GM19099 (cell line): ENCODE measurements around the gene SLC1A5.

Experiments
- POLR2A ChIP-seq: IDR thresholded peaks from 3 replicates; pipeline ENCODE4 v1.6.1; 2011; ENCODE audit warnings: low read depth; ENCODE audit not compliant: insufficient read length; ENCODE audit errors: extremely low read depth

SLC1A5 gene

DNA sequence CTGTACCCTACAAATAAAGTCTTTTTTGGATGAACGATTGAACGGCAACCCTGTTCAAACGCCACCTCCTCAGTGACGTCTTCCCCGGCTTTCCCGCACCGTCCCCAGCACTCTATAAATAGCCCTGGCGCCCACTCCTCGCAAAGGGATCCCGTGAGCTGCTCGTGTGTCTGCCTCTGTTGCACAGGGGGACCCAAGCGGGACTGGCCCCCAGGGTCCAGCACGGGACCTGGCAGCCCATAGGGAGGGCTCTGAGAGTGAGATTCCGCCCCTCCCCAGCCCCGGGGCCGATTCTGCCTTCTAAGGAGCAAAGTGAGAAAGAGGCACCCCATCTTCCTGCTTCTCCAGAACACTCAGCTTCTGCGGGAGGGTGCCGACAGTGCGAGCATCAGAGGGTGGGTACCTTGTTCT lies 50.6 kb downstream of the SLC1A5 start:
- no peak for TF ChIP-seq POLR2A

DNA sequence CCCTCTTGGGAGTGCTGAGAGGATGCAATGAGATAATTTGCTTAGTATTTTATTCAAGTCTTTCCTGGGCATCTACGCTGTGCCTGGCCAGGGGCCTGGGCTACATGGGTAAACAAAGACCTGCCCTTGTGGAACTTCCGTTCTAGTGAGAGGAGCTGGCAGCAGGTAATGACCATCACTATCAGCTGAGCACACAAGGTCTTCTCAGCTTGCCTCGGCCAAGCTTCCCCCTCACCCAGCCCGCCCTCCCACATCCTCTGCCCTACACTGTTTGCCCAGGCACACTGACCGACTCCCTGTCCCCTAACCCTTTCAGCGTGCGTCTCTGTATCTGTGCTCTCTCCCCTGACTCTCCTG lies 51.1 kb downstream of the SLC1A5 start:
- TF ChIP-seq POLR2A = no peak

GRCh38 chr19:46736531-46737297 lies 51.7 kb downstream of the SLC1A5 start:
- TF ChIP-seq POLR2A = no peak

- TF ChIP-seq POLR2A = no peak
Observed at GRCh38 chr19:46733690-46734292, 54.6 kb downstream of the SLC1A5 start.

DNA sequence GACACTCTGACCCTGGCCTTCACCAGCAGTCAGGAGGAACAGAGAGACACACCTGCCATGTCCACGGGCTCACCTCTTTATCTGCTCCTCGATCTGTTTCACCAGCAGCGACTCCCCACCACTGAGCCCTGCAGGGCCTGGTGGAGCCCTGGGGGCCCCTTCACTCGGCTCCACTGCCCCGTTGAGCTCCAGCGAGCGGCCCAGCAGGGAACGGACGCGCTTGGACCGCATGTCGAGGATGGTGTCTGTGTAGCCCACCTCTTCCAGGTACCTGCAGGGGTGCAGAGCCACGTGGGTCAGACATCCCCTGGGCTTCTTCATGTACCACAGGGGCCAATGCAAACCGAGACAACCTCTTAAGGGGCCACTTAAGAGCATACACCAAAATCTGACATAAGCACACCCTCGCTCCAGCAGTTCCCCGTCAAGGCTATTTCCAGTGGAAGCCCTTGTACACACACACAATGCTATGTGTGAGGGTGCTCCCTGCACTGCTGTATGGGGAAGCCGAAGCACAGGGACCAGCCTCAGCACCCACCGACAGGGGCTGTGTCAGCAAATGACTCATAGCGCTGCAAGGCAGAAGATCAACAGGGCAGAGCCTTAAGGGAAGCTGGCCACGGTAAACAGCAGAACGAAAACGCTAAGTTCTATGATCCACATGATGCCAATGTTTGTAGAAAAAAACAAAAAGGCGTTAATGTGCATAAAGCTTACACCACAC lies 55.3 kb downstream of the SLC1A5 start:
- TF ChIP-seq POLR2A = no peak

GRCh38 chr19:46732172-46732938 lies 56.0 kb downstream of the SLC1A5 start:
- TF ChIP-seq POLR2A = no peak

- no peak for TF ChIP-seq POLR2A
Observed at GRCh38 chr19:46731584-46731983, 56.8 kb downstream of the SLC1A5 start.

DNA sequence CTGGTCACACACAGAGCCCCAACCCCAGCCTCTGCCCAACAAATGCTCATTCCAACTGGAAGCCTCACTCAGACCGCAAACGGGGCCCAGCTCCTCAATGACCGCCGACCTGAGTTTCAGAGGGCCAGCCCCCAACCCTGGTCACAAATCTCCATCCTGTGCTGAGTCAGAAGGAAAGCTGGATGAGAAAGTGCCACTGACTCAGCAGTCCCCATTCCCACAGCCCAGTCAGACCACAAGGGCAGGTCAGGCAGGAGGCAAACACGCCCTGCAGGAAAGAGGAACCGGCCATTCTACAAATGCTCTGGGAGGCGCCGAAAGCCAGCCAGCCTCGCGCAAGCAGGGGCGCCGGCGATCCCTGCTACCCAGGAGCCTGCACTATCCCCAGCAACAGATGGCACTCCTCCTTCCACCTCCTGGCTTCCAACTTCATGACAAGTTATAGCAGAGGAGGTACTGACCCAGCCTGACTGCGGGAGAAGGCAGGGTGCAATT lies 57.3 kb downstream of the SLC1A5 start:
- TF ChIP-seq POLR2A = no peak

GRCh38 chr19:46730595-46730994 lies 57.8 kb downstream of the SLC1A5 start:
- no peak for TF ChIP-seq POLR2A

- no peak for TF ChIP-seq POLR2A
Observed at GRCh38 chr19:46730187-46730586, 58.2 kb downstream of the SLC1A5 start.

DNA sequence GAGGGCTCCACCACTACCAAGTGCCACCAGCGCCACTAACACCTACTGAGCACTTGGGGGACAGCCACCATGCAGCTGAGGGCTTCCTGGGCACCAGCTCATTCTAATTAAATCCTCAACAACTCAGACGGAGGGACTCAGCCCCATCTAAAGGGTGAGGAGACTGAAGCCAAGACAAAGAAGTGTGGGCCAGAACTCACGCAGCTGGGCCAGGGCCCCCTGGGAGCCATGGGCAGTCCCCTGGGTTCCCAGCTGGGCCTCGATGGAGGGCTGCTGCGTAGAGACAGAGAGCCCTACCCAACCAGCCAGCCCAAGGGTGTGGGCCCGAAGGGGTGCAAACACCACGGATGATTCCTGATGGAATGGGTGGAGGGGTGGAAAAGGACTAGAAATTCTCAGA lies 58.7 kb downstream of the SLC1A5 start:
- no peak for TF ChIP-seq POLR2A

- no peak for TF ChIP-seq POLR2A
Observed at GRCh38 chr19:46728693-46729339, 59.6 kb downstream of the SLC1A5 start.

GRCh38 chr19:46728208-46728607 lies 60.2 kb downstream of the SLC1A5 start:
- no peak for TF ChIP-seq POLR2A

- TF ChIP-seq POLR2A = no peak
Observed at GRCh38 chr19:46727757-46728156, 60.6 kb downstream of the SLC1A5 start.
